ENCODE measurements around the gene MRPL9.
"Not testable (repeated sequence)": the region's sequence is repeated elsewhere in the genome, so short reads cannot be mapped to it uniquely, and the experiment has no call there.

MRPL9 gene

DNA sequence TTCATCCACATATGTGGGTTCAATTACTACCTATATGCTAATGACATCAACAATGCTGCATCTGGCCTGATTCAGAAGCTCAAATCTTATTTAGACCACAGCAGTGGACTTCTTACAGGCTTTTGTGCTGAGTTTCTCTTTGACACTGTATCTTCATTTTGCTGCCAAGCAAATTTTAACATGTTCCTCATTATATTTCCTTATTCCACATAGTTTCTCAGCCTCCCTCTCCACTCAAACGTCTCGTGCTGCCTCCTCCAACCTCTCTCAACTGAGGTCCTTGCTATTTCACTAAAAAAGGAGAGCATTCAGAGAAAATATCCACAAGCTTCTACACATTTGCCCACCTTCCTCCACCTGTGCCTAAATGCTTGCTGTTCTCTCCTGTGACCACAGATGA lies 20.5 kb upstream of the MRPL9 start:
- DNase-seq (ENCODE audit: low read depth in 2 of 2): no peak

DNA sequence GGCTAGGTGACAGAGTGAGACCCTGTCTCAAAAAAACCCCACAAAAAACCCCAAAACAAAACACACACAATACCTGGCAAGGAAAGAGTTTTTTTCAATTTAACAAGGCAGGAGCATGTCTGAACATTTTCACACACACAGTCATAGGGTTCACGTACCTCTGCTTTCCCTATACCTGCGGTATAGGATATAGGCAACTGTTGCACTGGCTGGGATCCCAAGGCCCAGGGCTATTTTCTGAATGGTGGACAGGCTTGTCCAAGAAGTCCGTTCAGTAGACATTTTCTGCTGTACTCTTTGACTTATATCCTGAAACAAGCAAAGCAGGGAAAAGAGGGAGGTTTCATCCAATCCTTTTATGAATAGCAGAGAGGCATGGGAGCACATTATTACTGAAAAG lies 19.4 kb upstream of the MRPL9 start:
- DNase-seq (ENCODE audit: low read depth in 2 of 2): no peak

DNA sequence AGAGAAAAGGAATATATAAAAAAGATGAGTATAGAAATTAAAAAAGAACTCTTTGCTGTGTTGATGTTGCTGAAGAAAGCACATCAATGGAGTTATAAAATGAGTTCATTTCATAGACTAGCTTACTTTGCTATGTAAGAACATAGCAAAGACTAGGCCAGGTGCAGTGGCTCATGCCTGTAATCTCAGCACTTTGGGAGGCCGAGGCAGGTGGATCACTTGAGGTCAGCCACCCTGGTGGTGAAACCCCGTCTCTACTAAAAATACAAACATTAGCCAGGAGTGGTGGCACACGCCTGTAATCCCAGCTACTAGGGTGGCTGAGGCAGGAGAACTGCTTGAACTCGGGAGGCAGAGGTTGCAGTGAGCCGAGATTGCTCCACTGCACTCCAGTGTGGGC lies 18.7 kb upstream of the MRPL9 start:
- DNase-seq (ENCODE audit: low read depth in 2 of 2): not testable (repeated sequence)

DNA sequence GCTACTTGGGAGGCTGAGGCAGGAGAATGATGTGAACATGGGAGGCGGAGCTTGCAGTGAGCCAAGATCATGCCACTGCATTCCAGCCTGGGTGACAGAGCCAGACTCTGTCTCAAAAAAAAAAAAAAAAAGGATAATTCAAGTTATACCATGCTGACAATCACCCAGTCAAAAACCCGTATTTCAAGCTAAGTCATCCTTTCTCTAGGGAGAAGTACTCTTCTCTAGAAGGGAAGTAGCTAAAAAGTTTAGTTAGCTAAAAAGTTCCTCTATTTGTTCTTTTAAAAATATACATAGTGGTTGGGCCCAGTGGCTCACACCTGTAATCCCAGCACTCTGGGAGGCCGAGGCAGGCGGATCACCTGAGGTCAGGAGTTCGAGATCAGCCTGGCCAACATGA lies 17.4 kb upstream of the MRPL9 start:
- DNase-seq (ENCODE audit: low read depth in 2 of 2): not testable (repeated sequence)

DNA sequence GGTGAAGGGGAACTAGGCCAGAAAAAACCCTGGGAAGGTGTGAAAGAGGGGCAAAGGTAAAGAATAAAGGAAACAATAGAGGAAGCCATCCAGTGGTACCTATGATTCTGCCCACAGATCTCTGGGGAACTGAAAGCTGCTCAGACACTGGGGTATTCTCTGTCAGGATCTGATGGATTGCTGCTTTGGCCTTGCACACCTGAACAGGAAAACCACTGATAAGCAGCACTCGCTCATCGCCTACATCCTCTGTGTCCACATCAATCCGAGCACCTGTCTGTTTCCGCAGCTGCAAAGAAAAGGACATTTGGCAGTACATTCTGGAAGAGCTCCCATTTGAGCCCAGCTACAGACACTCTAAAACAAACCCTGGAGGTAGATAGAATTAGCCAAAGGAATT lies 16.6 kb upstream of the MRPL9 start:
- no peak for DNase-seq (ENCODE audit: low read depth in 2 of 2)

DNA sequence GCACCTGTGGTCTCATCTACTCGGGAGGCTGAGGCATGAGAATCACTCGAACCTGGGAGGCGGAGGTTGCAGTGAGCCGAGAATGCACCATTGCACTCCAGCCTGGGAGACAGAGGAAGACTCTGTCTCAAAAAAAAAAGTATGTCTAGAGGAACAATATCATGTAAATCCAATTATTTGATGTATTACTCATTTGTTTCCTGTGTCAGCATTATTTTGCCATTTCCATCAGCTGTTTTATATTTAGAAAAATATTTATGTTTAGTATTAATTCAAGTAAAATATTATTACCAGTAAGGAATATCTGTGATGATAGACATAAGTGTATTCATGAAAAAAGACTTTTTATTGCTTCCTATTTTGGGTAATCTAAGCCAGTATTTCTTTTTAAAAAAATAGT lies 14.0 kb upstream of the MRPL9 start:
- DNase-seq (ENCODE audit: low read depth in 2 of 2): no peak

DNA sequence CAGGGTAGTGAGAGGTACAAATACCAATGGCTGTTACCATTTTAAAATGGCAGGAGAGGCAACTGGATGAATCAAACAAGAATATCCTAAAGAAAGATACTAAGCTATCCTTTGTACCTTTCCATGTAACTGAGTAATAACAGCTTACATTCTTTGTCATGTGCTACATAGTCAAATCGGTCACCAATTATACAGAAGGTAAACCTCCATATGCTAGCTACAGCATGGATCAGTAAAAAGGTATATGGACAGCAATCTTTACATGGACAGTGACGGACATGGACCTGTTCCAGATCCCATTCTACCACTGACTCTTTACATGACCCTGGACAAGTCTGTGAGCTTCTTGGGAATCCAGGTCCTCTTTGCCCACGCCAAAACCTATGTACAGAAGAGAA lies 13.4 kb upstream of the MRPL9 start:
- DNase-seq (ENCODE audit: low read depth in 2 of 2): no peak

DNA sequence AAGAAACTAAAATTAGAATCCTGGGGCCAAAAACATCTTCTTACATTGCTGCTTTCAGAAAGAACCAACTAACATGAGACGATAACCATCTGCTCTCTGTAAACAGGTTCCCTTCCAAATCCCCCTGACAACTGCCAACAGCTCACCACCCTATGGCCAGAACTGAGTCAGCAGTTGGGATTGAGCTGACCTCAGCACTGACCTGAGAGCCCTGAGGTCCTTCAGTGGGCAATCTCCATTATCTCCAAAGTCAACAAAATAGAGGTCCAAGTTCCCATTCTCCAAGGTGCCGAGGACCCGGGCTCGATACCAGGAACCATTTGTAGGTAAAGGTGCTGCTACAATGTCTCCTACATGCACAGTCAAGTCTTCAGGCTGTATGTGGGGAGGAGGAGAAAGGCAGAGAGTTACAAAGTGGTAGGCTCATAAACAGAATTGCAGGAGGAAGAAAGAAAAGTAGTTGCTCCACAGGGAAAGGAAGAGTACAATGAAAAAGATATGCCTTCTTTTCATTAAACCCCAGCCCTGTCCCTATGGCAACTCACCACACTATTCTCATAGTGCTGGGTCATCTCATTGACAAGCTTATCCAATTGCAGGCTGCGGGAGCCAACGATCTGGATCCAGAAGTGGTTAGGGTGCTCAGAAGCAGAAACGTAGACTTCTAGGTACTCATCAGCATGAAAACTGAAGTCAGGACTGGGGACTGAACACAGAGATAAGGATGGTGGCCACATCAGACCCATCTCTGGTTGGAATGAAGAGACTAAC lies 12.8 kb upstream of the MRPL9 start:
- no peak for DNase-seq (ENCODE audit: low read depth in 2 of 2)

DNA sequence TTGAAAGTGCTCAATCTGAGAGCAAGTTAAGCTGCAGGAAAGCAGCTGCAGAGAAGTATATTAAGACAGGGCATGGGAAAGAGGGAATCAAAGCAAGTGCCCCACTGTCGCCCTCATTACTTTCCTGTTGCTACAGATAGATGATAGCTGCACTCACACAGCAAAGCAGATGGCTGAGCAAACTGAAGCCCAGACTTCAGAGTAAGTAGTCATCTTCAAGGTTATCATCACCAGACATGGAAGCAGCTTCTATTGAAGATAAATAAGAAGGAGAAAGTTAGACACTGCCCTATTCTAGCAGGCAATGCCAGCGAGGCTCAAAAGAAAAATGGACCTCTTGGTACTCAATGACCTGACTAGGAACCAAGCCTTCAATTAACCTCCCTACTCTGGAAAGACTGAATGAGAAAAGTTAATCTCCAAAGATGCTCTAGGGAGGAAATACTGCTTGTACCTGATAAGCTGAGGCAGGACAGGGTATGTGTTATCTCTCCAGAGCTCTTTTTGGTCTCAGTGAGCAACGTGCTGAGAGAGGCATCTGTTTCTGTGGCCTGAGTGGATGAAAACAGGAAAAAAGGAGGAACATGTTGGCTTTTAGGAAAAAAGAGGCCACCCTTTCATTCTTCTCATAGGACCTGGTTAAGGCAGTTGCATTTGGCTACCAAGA lies 11.1 kb upstream of the MRPL9 start:
- DNase-seq (ENCODE audit: low read depth in 2 of 2): no peak

DNA sequence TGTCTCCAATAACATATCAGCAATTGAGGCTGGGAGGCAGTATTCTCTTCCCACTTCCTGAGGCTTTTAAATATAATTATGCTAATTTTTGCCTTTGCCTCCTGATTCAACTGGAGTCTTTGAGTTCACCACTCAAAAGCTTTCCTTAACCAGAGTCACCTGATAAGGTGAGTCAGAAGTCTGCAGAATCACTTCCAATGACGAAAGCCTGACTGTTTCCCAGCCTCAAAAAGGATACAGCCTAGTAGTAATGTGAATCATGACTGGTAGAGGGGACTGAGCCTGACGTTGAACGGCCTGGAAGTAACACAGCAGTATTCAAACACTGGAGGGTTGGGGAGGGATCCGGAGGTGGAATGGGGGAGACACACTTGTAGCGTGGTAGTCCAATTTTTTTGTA lies 10.4 kb upstream of the MRPL9 start:
- DNase-seq (ENCODE audit: low read depth in 2 of 2): no peak

DNA sequence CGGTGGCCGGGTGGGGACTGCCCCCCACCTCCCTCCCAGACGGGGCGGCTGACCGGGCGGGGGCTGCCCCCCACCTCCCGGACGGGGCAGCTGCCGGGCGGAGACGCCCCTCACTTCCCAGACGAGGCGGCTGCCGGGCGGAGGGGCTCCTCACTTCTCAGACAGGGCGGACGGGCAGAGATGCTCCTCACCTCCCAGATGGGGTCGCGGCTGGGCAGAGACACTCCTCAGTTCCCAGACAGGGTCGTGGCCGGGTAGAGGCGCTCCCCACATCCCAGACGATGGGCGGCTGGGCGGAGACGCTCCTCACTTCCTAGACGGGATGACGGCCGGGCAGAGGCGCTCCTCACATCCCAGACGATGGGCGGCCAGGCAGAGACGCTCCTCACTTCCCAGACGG lies 6.0 kb upstream of the MRPL9 start:
- DNase-seq (ENCODE audit: low read depth in 2 of 2): not testable (repeated sequence)

DNA sequence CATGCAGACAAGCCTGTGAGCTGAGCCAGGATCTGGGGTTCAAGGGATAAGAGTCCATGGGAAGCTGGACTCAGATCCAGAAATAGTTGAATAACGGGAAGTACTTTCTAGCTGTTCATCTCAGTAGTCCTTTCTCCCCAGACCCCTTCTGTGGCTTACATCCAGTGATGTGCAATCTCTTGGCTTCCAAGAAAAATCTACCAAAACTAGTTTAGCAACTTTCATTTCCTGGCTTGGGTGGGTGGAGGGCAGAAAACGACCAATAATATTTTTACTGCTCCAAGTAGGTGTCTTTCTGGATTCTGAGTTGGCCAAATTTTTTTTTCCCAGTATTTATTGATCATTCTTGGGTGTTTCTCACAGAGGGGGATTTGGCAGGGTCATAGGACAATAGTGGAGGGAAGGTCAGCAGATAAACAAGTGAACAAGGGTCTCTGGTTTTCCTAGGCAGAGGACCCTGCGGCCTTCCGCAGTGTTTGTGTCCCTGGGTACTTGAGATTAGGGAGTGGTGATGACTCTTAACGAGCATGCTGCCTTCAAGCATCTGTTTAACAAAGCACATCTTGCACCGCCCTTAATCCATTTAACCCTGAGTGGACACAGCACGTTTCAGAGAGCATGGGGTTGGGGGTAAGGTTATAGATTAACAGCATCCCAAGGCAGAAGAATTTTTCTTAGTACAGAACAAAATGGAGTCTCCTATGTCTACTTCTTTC lies 5.2 kb upstream of the MRPL9 start:
- DNase-seq (ENCODE audit: low read depth in 2 of 2): not testable (repeated sequence)

DNA sequence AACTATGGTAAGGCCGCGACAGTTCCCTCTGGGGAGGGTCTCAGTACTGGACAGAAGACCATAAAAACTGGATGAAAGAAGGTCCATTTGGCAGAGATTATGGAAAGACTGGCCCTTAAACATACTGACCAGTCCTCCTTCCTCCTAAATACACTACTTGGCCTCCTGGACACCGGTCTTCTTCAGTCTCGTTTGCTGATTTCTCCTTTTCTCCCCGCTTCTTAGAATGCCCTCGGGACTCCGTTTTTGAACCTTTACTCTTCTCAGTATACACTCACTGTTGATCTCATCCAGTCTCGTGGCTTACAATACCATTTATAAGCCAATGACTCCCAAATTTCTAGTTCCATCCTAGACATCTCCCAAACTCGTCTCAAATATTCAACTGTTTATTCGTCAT lies 694 bp upstream of the MRPL9 start:
- no peak for DNase-seq (ENCODE audit: low read depth in 2 of 2)

DNA sequence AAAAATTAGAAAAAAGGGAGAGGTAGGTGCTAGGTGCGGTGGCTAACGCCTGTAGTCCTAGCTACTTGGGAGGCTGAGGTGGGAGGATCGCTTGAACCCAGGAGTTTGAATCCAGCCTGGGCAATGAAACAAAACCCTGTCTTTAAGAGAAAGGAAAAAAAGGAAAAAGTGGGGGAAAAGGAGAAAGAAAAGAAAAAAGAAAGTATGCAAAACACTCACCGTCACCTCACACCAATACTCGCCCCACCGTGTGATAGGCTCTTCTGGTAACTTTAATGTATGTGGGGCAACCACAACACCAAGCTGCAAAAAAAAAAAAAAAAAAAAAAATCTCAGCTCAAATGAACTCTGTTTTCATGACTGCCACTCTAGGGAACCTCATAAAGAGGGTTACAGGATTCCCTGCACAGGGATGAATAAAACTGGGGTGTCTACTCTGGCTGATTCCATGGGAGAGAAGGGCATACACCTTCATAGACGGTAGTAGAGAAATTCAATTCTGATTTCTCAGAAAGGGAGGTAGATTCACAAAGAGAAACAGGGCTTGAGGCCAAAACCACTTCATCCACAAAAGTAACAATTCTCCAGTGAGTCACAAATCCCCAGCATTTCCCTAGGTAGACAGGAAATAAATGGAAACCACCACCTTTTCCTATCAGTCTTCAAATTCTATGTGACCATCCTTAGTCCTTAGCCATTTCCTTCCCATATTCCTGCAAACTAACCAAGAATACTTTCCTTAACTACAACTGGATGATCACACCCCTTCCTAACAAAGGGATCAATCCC lies 2.5 kb downstream of the MRPL9 start:
- no peak for DNase-seq (ENCODE audit: low read depth in 2 of 2)

DNA sequence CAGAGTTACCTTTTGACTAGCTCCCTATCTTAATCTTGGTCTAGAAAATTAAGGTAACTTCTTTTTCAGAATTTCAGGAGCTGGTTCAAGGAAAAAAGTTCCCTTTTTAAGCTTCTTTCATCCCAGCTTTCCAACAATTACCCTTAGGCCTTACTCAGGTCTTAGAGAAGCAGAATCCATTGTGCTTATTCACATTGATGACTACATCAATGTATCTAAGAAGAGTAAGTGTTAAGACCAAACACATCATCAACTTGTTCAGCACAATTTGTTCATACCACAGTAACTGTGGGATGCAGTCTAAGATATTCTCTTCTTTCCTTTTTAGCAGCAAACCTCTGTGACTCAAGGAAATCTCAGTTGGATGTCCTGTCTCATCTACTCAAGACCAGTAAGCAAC lies 4.1 kb downstream of the MRPL9 start:
- no peak for DNase-seq (ENCODE audit: low read depth in 2 of 2)

DNA sequence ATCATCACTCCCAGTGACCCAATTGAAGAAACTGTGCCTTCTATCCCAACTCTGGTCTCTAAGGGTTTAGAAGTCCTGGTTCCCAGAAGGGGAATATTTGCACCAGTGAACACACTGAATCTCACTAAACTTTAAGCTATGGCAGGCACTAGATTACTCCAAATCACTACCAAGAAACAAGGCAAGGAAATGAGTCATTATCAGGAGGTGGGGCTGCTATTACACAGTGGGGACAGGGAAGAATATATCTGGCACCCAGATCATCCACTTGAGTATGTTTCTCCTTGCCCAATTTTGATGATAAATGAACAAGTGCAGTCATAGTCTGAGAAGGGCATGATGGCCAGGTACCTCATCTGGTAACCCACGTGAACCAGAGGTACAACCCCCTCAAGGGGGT lies 7.0 kb downstream of the MRPL9 start:
- no peak for DNase-seq (ENCODE audit: low read depth in 2 of 2)

DNA sequence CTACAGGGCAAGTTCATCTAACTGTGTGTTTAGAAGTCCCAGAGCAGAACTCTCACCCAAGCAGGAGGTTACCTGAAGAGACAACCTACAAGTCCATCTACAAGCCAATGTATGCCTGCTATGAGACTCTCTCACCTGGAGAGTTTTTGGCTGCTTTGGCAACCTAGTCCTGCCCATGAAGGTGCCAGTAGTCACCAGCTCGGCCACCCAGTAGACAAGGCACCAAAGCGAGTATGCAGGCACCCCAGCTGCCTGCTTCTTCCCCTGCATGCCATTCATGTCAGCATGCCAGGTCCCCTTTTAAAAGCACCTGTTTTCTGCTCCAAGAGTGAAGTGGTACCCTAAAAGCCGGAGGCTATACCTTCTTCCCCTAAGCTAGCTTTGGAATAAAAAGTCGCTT lies 21.8 kb downstream of the MRPL9 start:
- DNase-seq (ENCODE audit: low read depth in 2 of 2): no peak

DNA sequence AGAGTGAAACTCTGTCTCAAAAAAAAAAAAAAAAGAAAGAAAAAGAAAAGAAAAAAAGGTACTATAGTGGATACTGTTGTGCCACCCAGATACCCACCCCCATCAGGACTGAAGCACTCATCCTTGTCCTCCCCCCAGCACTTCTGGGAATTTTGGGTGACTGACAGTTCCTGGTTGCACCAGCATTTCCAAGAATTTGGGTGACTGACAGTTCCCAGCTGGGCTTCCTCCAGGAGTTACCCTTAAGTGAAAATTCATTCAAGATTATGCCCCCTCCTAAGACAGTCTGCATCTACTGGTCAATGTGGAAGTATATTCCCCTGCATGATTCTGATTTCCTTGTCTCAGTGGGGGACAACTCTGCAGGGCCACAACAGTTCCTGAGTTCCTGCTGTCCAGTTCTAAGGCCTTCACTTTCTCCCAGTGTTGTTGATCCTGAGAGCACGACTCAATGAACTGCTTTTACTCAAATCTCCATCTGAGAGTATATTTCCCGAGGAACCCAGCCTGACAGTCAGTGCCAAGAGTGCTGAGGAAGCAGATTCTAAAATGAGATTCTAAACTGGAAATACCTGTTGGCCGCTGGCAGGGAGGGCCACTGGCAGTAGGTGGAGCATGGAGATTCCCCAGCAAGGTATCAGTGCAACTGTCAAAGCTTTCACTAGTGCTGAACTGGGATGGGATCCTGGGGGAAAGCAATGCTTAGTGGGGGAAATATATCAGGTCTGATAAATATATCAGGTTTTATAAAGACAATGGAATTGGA lies 23.5 kb downstream of the MRPL9 start:
- DNase-seq (ENCODE audit: low read depth in 2 of 2): no peak

DNA sequence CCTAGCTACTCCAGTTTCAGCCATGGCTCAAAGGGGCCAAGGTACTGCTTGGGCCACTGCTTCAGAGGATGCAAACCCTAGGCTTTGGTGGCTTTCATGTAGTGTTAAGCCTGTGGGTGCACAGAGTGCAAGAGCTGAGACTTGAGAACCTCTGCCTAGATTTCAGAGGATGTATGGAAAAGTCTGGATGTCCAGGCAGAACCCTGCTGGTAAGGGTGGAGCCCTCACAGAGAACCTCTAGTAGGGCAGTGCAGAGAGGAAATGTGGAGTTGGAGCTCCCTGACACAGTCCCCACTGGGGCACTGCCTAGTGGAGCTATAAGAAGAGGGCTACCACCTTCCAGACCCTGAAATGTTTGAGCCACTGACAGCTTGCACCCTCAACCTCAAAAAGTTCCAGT lies 25.8 kb downstream of the MRPL9 start:
- no peak for DNase-seq (ENCODE audit: low read depth in 2 of 2)

DNA sequence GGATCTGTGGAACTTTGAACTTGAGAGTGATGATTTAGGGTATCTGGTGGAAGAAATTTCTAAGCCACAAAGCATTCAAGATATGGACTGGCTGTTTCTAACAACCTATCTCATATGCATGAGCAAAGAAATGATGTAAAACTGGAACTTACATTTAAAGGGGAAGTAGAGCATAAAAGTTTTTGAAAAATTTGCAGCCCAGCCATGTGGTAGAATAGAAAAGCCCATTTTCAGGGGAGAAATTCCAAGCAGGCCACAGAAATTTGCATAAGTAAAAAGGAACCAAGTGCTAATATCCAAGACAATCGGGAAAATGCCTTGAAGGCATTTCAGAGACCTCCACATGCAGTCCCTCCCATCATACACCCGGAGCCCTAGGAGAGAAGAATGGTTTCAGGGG lies 26.3 kb downstream of the MRPL9 start:
- no peak for DNase-seq (ENCODE audit: low read depth in 2 of 2)

DNA sequence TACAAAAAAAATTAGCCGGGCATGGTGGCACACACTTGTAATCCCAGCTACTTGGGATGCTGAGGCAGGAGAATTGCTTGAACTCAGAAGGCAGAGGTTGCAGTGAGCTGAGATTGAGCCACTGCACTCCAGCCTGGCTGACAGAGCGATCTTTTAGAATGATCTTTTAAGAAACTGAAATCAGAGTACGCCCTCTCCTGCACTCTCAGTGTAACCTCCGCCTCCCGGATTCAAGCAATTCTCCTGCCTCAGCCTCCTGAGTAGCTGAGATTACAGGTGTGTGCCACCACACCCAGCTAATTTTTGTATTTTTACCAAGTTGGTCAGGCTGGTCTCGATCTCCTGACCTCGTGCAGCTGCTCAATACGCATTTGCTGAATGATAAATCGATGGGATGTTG lies 29.3 kb downstream of the MRPL9 start:
- not testable (repeated sequence) for DNase-seq (ENCODE audit: low read depth in 2 of 2)
